Renal cortical epithelial cell (primary cell): Measurements from ENCODE around the gene PDZD2. TPM values are rescaled to one million over a fixed set of nuclear protein-coding genes. Genes with fewer than 3 reads are reported as not detected.

Experiments used
- DNase-seq: peaks from one replicate; pipeline ENCODE4 v3.0.0-alpha.2; 2011; ENCODE audit warnings: low read depth
- total RNA-seq: library from RNA; depleted of rRNA; stranded (reverse); fragments of >200 nt; gene quantifications from 2 replicates; pipeline ENCODE4 v1.2.3, GENCODE V29; 2014

PDZD2 gene
- total RNA-seq, 1 donor from 2014 or later: 14.2 TPM

DNA sequence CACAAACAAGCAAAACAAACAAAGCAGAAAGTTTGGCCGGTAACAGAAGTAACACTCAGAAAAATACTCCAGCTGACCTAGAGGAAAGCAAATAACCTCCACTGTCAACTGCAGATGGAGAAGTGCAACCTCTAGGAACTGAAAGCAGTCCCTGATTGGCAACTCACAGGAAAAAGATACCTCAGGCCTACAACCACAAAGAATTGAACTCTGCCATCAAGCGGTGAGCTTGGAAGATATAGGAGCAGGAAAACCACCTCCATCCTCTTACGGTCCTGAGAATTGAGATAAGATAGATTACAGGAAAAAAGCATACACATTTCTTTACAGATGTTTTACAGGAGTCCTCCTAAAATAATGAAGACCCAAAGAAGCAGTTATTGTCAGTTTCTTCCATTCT, 184.5 kb downstream of the PDZD2 start:
- DNase-seq: no peak

DNA sequence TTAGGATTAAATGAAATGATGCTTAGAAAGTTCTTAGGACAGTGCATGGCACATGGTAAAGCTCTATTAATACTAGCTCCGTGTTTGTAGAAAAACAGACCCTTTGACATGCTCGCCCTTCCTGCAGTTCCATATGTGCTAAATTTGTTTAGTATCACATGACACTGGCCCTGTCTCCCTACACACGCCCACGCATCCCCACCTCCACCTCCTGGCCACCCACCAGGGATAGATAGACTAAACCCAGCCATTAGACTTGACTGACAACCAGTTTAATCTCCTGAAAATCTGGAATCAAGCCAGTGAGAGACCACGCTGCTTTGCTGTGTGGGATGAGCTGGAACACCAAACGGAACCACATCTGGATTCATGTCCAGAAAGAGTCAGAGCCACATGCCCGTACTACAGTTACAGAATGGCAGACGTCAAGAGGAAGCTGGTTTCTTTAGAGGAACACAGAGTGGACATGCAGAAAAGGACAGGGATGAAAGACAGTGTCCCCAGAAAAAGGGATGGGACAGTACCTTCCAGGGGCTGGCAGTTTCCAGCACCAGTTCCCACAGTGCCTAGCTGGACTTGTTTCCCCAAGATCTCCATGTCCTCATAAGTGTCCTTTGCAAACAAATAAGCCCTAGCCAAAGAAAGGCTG, 186.1 kb downstream of the PDZD2 start:
- DNase-seq: no peak

DNA sequence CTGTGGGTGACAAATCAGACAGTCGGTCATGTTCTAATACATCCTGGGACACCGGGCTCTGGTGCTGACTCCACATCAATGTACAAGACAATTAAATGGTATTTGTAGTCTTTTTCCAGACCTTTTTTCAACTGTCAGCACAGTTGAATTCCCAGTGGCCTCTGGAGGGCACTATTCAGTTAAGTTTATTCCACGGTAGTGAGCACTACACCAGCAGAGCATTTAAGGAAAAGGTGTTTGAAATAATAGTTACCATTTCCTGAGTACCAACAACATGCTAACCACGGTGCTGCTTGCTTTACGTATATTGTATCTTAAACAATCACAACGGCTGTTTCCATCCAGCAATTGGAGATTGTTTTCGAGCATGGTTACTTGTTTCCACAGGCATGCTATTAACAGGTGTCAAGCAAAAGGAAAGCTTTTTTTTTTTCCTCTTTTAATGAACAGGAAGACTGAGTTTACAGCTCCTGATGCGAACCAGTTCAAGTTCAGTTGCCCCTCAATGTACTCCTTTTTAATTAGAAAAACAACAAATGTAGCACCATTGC, 186.7 kb downstream of the PDZD2 start:
- peak; percentile 76 for DNase-seq

DNA sequence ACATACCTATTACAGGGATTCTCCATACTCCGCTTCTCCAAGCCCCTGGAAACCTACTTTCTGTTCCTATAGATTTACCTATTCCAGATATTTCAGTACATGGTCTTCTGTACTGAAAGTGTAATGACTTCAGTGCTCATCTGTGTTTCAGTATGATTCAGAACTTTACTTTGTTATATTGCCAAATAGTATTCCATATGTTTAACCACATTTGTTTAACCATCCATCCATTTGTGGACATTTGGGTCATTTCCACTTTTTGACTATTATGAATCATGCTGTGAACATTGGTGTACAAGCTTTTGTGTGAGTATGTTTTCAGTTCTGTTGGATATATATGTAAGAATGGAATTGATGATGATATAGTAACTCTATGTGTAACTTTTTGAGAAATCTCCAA, 188.9 kb downstream of the PDZD2 start:
- no peak for DNase-seq

DNA sequence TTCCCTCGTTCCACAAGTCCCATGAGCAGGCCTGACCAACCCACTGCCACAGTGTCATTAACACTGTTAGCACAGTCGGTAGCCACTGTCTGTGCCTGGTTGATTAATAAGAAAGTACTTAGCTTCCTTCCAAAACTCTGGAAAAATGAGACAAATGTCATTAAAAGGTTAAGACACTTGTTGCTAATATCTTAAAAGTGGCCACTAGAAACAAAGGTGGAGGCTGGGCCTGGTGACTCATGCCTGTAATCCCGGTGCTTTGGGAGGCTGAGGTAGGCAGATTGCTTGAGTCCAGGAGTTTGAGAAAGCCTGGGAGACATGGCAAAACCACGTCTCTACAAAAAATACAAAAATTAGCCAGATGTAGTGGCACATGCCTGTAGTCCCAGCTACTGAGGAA, 194.0 kb downstream of the PDZD2 start:
- DNase-seq: peak; percentile 35

DNA sequence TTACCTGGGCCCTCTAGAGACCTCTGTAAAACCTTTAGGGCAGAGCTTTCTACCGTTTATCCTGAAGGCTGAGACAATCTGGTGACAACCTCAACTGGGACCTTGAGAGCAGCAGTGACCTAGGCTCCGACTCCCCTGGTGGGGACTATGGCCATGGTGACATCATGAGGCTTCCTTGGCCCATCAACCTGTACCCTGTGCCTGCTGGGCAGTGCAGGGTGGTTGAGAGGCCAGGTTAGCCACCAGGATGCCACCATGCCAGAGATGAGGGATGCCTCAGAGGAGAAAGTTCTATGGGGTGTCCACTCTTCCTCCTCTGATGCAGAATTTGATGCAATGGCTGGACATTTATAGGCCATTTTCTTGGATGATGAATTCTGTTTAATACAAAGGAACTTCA, 194.8 kb downstream of the PDZD2 start:
- no peak for DNase-seq

DNA sequence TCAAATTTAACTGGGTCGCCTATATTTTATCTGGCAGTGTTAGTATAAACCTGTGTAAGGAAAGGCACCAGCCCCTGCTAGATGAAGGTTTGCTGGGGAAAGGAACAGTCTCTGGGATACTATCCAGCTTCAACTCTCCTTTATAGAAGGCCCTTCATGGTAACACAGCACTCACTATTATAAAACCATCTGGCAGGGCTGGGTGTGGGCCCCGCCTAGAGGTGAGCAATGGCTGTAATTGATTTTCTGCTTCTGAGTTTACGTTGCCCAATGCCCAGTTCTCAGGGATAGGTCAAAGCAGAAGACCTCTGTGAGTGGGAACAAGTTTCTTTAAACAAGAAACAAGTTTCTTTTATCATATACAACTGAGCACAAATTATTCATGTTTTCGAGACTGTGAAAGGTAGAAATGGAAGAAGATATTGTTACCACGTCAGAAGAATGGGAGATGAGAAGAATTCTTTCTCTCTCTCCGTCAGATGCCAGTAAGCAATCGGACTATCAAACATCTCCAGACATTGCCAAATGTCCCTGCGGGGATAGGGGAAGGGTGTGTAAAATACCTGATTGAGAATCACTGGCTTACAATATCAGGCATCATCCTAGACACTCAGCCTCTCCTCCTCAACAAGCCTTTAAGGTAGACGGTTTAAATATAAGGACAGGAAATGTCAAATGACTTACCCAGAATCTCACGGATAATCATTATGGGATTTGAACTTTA, 205.9 kb downstream of the PDZD2 start:
- DNase-seq: no peak

DNA sequence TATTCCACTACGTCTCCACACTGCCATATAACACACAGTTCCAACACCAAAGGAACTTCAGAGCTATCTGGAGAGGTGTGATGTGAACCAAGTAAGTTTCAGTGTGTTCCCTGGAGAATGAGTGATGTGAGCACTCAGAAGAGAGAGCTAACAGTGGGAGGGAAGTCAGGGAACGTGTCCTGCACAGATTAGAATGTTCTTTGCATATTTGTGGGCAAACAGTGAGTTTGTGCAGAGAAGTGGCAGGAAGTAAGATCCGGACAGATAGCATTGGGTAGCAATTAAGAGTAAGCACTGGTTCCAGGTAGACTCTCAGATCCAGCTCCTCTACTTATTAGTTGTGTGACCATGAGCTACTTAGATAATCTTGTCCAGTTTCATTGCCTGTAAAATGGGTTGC, 206.4 kb downstream of the PDZD2 start:
- DNase-seq: no peak

DNA sequence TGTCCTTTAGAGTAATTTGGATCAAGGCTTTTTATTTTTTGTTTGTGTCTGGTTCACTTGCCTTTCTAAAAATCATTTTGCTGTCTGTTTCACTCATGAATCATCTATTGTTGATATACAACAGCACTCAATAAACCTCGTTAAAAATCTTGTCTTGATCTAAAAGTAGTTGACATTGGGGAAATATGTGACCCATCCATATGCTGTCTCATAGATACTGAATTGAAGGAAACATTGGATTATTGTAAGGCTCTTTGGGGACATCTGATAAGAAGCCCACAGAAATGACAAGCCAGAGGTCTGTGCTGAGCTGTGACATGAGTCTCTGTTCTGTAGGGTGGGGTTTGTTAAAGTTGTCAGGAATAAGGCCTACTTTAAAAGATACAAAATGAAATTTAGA, 208.0 kb downstream of the PDZD2 start:
- no peak for DNase-seq

DNA sequence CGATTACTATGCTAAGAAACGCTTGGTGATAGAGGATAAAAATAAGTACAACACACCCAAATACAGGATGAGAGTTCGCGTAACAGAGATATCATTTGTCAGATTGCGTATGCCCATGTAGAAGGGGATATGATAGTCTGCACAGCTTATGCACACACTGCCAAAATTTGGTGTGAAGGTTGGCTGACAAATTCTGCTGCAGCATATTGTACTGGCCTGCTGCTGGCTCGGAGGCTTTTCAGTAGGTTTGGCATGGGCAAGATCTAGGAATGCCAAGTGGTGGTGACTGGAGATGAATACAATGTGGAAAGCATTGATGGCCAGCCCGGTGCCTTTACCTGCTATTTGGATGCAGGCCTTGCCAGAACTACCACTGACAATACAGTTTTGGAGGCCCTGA, 208.4 kb downstream of the PDZD2 start:
- DNase-seq: no peak

DNA sequence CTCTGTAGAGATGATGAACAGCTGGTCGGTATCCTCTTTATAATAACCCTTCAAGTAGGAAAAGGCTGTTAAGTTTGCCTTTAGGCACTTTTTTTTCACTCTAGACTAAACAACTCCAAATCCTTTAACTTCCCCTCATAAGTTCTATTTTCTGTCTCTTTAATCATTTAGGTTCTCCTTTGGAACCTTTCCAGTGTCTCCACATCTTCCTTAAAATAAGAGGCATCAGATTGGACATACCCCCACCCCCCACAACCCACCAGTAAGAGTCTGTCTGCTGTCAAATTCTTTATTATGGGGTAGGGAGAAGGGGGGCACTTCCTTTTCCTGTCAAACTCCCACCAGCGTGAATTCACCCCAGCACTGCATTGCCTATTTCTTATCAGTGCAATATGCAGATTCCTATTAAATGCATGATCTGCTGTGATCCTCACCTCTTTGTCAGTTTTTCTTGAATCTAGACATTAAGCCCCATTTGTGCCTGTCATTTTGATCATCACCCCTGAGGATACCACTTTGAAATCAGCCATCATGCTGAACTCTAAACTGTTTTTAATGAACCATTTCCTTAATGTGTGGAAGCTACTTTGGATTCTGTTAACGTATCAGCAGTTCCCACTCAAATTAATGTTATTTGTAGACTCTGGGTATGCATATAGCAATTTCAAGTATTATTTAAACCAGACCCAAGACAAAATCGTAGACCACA, 212.2 kb downstream of the PDZD2 start:
- DNase-seq: no peak

DNA sequence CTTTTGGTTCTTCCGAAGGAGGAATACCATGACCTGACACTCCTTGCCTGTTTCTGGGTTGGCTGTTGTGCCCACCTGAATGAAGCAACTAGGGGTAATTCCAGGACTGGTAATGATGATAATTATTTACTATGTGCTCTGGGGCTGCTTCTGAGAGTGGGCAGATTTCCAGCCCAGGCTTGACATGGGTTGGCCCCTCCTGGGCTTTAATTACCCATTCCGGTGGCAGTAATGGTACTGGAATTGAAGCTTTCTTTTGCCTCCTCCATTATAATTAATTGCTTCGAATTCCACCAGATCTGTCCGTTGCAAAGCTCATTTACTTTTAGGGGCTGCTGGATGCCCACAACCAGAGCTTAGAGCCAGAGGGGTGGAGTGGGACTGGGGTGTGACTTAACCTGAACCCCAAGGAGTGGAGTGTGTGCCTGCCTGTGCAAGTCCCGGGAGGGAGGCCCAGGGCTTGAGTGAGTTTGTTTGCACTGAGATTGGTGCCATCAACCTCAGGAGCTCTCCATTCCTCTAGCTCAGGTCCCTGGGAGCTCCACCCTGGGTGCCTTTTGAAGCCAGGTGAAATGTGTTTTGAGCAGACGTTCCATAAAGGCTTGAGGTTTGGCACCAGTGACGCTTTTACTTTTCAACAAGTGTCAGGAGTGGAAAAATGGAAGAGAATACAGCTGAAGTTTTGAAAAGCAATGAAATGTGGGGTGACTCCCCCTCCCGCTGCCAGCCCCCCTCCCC, 214.6 kb downstream of the PDZD2 start:
- DNase-seq: peak; percentile 64

DNA sequence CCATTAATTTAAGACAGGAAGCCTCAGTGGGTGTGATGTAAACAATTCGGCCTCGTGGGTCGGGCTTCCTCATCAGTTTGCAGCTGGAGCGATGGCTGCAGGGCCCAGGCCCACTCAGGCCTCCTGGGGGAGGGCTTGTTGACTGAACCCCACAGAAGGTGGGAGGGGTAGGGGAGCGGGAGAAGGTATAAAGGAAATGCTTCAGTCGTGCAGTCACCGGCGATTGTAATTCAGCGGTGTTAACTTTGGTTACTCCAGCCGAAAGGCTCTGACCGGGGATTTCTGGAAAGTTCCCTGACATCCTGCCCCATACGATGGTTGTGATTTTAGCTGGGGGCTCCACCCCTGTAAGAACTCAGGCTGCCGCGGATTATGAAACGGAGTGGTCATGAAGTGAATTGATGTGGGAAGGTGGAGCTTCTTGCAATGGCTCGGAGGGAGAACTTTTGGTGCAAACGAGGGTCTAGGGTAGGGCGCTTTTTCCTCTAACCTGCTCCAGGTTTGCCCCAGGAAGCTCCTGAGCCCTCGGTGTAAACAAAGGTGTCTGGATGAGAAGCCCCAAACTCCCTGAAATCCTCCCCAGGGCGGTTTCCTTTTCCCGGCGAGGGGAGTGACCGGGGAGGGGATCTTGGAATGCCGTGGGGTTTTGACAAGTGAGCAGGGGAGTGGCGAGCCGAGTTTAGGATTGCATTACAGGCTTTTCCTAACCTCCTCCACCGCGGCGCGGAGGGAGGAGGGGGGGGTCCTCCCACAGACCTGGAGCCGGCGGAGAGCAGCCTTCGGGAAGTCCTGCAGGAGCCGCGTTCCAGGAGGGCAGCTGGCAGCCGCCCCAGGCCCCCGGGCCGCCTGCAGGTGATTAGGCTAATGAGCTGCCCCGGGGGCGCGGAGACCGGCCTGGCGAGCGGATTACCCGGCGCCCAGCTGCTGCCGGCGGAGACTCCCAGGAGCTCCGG, 215.5 kb downstream of the PDZD2 start:
- peak; percentile 89 for DNase-seq

DNA sequence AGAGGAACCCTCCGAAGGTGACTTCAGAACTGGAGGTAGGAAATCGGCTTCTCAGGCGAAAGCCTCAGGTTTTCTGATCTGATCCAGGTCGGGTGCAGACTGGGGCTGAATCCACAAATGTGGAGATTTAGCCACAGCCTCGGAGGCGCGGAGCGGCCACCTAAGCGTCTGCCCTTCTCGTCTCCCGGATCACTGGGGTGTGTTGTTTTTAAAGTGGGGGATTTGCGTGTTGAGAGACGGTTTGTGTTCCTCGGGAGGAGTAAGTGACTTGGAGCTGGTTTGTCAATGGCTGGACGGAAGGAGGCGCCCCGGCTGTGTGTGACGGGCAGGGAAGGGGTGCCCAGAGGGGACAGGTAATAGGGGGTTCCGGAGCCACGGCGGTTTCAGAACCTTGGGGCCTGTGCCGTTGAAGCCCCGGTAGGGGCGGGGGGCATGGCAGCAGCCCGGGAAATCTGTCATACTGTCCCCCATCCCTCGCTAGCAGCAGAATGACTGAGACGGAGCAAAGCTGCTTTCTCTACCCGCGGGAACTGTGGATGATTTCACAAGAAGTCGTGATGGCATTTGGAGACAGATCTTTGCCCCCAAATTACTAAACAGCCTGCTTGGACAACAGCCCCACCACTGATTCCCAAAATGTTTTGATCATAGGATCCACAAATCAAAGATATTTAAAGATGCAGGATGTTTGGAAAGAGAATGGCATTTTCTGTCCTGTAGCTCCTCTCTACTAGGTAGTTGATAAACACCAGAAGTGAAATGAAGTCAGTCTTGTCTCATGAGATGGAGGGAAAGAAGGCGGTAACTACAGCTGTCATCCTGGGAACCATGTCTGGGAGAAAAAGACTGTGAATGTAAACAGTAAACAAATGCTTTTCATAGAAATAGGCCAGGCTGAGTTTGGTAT, 216.5 kb downstream of the PDZD2 start:
- peak; percentile 19 for DNase-seq

DNA sequence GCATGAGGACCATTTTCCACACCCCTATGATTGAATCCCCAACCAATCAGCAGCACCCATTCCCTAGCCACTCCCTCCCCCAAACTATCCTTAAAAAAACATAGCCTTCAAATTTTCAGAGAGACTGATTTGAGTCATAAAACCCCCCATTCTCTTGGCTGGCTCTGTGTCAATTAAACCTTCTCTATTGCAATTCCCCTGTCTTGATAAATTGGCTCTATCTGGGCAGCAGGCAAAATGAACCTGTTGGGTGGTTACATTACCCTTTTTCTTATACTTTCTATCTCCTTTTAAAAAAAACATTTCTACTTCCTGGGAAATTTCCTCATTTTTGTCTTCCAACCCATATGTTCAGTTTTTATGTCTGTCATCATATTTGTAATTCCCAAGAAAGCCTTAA, 220.2 kb downstream of the PDZD2 start:
- DNase-seq: no peak

DNA sequence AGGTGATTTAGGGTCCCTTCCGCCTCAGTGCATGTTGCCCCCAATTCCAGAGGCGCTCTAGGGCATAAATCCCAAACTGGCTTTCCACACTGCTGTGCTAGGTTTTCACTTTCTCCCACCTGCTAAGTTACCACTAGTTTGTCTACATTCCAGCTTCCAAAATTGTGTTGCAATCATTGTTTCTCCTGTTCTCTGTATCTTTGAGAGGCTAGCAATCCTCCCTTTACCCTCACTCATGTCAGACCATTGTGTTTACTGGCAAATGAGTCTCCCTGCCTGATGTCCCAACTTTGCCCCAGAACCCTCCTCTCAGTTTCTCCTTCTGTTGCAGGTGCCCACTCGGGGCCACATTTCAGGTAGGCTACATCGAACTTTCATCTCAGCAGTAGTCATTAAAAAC, 221.3 kb downstream of the PDZD2 start:
- DNase-seq: no peak

DNA sequence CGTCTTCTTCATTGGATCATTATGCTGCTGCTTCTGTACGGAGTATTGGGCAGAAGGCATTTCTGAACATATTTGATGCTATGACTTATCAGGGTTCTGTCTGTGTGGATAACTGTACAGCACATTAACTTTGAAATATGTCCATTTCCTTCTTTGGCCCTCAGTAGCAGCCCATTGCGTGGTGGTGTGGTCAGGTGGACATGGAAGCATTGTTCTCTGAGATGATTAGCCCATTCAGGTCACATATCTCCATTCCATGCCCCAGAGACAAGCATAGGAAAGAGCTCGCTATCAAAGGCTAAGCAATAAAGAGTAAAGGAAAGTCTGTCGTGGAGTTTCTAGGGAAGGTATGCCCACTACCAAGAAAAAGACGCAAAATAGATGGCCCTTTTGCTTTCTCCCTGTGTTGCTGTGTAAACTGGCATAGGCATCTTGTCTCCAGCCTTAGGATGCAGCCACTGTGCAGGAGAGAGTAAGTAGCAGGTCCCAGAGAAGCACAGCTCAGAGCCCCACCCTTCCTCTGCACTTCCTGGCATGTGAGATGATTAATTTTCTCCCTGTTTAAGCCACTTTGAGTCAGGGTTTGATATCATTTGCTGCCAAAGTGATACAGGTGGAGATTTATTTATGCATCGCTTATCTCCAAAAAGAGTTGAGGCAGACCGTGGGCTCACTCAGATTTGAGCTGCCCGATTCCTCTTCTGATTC, 221.9 kb downstream of the PDZD2 start:
- peak; percentile 15 for DNase-seq

DNA sequence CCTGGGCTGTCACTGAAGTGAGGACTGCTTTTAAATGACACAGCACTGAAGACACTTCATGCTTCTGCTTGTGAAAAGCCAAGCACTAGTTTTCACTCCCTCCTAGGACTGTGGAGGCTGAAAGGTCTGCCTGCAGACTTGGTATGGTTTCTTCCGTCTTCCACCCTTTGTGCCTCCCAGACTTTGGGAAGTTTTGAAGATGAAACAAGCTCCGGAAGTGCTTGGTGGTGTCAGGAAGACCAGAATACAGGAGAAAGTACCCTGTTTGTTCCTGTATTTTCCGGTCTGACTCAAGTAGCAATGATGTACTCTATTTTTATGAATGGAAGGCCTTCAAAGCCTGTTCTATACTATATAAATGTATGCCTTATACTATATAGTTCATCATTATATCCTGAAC, 222.7 kb downstream of the PDZD2 start:
- no peak for DNase-seq

DNA sequence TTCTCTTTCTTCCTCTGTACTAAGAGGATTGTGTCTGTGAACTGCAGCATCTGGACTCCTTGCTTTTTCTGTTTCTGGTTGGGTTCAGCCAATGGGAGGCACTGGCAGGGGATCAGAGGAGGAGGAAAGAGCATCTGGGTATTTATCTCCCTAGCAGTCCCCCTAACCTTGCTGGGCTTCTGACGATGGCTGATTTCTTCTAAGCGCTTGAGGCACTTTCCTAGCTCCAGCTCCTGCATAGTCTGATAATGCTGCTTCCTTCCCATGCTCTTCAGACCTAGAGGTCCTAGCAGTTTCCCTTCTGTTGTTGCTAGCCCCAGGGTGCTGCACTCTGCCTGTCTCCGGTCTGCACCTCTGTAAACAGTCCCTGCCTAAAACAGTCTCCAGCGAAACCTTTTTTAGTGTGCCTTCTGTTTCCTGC, 225.1 kb downstream of the PDZD2 start:
- no peak for DNase-seq
